Ascending aorta (tissue), 2 donors: Measurements from ENCODE around the gene CIBAR2. TPM values are rescaled to one million over a fixed set of nuclear protein-coding genes. Genes with fewer than 3 reads are reported as not detected.

Experiments used
- DNase-seq, 2 donors: peaks; one replicate each; pipeline ENCODE4 v3.0.0-alpha.2; 2019; ENCODE audit warnings: low spot score in 2 of 2
- H3K27ac ChIP-seq, 2 donors: fragments of 200-600 bp; sonication (generic); one replicate each; pipeline ENCODE4 v1.5.1; 2016 to 2017; ENCODE audit warnings: mild to moderate bottlenecking in 1 of 2
- H3K27me3 ChIP-seq: fragments of 200-600 bp; sonication (generic); one replicate; pipeline ENCODE4 v1.5.1; 2017
- H3K36me3 ChIP-seq, 2 donors: fragments of 200-600 bp; sonication (generic); one replicate each; pipeline ENCODE4 v1.5.1; 2016
- H3K4me1 ChIP-seq, 2 donors: fragments of 200-600 bp; sonication (generic); one replicate each; pipeline ENCODE4 v1.5.1; 2016 to 2017; ENCODE audit warnings: mild to moderate bottlenecking in 1 of 2
- H3K4me3 ChIP-seq, 2 donors: fragments of 200-600 bp; sonication (generic); one replicate each; pipeline ENCODE4 v1.5.1; 2016 to 2017; ENCODE audit warnings: mild to moderate bottlenecking in 1 of 2
- H3K9me3 ChIP-seq, 2 donors: fragments of 200-600 bp; sonication (generic); one replicate each; pipeline ENCODE4 v1.5.1; 2016
- intact Hi-C: fragments of 100-400 bp; cut with DNase I; formaldehyde crosslinking; loops from one replicate; pipeline ENCODE4 v1.15.1; 2023
- total RNA-seq: library from RNA; depleted of rRNA; stranded (reverse); fragments of >200 nt; gene quantifications from one replicate; pipeline ENCODE4 v1.1.0, GENCODE V29; 2016
- TF ChIP-seq, protein P1 (sequence below), 3 experiments: fragments of 200-600 bp in 2 of 3; fragments of 450-650 bp in 1 of 3; sonication (generic) in 2 of 3; IDR thresholded peaks; one replicate each; pipeline ENCODE4 v1.5.1; 2016 to 2019; ENCODE audit warnings: antibody characterized with exemption in 3 of 3, mild to moderate bottlenecking in 1 of 3, moderate library complexity in 1 of 3

The CIBAR2 gene
- total RNA-seq, 1 donor from 2014 or later, result not detected

DNA sequence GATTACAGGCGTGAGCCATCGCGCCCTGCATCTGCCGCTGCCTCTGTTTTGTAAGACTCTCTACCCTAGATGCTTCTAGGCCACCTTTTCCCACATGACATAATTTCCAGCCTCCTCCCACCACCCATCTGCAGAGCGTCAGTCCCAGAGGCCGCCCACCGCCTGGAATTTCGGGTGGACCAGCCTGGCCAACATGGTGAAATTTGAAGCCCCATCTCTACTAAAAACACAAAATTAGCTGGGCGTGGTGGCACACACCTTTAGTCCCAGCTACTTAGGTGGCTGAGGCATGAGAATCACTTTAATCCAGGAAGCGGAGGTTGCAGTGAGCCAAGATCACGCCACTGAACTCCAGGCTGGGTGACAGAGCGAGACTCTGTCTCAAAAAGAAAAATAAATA is 5.1 kb upstream of the CIBAR2 start:
- TF ChIP-seq, protein P1, sequence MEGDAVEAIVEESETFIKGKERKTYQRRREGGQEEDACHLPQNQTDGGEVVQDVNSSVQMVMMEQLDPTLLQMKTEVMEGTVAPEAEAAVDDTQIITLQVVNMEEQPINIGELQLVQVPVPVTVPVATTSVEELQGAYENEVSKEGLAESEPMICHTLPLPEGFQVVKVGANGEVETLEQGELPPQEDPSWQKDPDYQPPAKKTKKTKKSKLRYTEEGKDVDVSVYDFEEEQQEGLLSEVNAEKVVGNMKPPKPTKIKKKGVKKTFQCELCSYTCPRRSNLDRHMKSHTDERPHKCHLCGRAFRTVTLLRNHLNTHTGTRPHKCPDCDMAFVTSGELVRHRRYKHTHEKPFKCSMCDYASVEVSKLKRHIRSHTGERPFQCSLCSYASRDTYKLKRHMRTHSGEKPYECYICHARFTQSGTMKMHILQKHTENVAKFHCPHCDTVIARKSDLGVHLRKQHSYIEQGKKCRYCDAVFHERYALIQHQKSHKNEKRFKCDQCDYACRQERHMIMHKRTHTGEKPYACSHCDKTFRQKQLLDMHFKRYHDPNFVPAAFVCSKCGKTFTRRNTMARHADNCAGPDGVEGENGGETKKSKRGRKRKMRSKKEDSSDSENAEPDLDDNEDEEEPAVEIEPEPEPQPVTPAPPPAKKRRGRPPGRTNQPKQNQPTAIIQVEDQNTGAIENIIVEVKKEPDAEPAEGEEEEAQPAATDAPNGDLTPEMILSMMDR (IDR thresholded peaks at IDR 0.05), result no peak
- Histone ChIP-seq H3K4me3 (no peak overlapping the region), H3K9me3 (no peaks in the 10 kb centered on the region), H3K27ac (no peak overlapping the region), H3K4me1 (no peaks in the 10 kb centered on the region), H3K36me3 (no peaks in the 10 kb centered on the region), H3K27me3 (no peaks in the 10 kb centered on the region)
- DNase-seq, result no peak
- intact Hi-C loops, result loop anchor here (5.0 kb wide), 1 partner anchor 130 kb away; no protein-coding TSS in a partner anchor

DNA sequence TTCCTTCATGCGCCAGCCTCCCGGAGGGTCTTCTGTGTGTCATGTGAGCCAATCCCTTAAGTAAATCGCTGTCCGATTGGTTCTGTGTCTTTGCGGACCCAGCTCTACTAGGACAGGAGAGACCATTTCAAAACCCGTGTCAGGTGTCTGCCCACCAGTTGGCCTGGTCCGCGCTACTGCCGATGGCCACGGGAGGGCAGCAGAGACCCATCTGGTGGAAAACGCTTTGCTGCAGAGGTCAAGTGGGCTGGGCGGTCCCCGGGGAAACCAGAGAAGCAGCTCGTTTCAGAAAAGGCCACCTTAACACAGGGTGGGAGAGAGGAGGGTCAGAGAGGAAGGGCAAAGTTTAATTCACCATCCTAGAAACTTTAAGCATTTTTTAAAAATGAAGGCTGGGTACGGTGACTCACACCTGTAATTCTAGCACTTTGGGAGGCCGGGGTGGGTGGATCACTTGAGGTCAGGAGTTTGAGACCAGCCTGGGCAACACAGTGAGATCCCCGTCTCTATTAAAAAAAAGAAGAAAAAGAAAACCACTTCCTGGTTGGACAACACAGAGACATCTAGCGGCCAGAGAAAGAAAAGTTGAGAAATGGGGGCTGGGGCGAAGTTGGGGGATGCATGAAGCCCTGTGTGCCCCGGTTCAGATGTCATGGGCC is 2.8 kb upstream of the CIBAR2 start:
- Histone ChIP-seq H3K4me1 (no peaks in the 10 kb centered on the region), H3K27ac (no peak overlapping the region), H3K4me3 (peak overlapping the region in 1 of 2 donors; percentile 42), H3K9me3 (no peaks in the 10 kb centered on the region), H3K27me3 (no peaks in the 10 kb centered on the region), H3K36me3 (no peaks in the 10 kb centered on the region)
- peak in 1 of 2 donors; percentile 93 for DNase-seq
- TF ChIP-seq, protein P1 (IDR thresholded peaks at IDR 0.05), result peak; percentile 95 to 98 (median 96)
- intact Hi-C loops, result loop anchor here (5.0 kb wide), 1 partner anchor 132 kb away; no protein-coding TSS in a partner anchor

DNA sequence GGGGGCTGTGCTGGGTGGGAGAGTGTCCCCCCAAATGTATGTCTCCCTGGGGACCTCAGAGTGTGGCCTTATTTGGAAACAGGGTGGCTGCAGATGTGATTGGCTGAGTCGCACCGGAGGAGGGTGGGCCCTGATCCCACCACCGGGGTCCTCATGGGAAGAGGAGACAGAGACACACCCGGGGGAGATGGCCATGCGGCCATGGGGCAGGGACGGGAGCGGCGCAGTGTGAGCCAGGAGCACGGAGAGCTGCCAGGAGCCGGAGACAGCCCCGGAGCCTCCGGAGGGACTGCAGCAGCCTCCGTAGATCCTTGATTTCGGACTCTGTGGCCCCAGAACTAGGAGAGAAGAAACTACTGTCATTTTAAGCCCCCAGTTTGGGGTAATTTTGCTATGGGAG is 1.6 kb upstream of the CIBAR2 start:
- TF ChIP-seq, protein P1 (IDR thresholded peaks at IDR 0.05), result no peak
- Histone ChIP-seq H3K27ac (no peak overlapping the region), H3K9me3 (no peaks in the 10 kb centered on the region), H3K4me3 (no peak overlapping the region), H3K4me1 (no peaks in the 10 kb centered on the region), H3K36me3 (no peaks in the 10 kb centered on the region), H3K27me3 (no peaks in the 10 kb centered on the region)
- no peak for DNase-seq
- intact Hi-C loops, result no loop called here

DNA sequence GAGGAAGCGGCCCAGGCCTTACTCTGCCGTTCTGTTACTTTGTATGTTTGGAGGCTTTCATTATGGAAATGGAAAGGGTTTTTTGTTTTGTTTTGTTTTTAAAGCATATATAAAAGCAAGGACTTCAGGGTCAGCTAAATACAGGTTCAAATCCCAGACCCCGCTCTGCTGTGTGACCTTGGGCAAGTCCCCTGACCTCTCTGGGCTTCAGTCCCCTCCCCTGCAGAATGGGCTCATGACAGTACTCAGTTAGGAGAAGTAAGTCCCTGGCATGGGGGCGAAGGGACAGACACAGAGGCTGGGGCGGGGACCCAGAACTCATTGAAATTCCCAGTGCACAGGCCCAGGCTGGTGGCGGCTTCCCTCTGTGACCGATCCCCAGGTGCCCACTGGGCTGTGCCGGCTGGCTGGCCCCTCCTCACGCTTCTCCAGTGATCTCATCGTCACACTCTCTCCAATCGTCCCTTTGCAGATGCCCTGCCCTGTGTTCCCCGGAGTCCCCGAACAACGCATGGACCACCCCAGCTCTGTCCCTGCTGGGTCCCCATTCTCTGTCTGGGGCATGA is 979 bp upstream of the CIBAR2 start:
- TF ChIP-seq, protein P1 (IDR thresholded peaks at IDR 0.05), result no peak
- no peaks in the 10 kb centered on the region for H3K27me3 ChIP-seq
- no peak for DNase-seq
- H3K36me3 ChIP-seq, result no peaks in the 10 kb centered on the region
- H3K4me1 ChIP-seq, result no peaks in the 10 kb centered on the region
- no peak overlapping the region for H3K27ac ChIP-seq
- H3K9me3 ChIP-seq, result no peaks in the 10 kb centered on the region
- intact Hi-C loops, result no loop called here
- H3K4me3 ChIP-seq, result no peak overlapping the region

DNA sequence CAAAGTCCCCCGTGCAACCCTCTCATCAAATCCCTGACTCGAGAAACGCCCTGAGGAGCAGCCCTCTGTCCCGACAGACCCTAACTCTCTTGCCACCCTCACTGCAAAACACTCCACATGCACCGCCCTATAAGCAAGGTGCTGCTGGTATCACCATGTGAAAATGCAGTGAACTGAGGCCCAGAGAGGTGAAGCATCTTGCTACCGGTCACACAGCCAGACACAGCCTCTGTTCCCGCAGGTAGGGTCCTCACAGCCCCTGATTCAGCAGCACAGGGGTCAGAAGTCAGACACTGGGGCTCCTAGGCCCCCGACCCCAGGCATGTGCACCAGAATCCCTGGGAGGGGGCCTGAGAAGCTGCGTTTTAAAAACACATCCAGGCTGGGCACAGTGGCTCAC is 1.1 kb downstream of the CIBAR2 start:
- no peaks in the 10 kb centered on the region for H3K36me3 ChIP-seq
- DNase-seq, result no peak
- TF ChIP-seq, protein P1 (IDR thresholded peaks at IDR 0.05), result no peak

More for the DNA sequence above, 1.1 kb downstream of the CIBAR2 start:
- no peak overlapping the region for H3K4me3 ChIP-seq
- intact Hi-C loops, result no loop called here
- H3K9me3 ChIP-seq, result no peaks in the 10 kb centered on the region
- no peak overlapping the region for H3K27ac ChIP-seq
- no peaks in the 10 kb centered on the region for H3K4me1 ChIP-seq
- no peaks in the 10 kb centered on the region for H3K27me3 ChIP-seq
